Activated naive CD8-positive, alpha-beta T cell treated with anti-CD3 and anti-CD28 coated beads, Interleukin-2, amount 10 ng/mL, durations not matched to agents 7 days and 5 days (primary cell): ENCODE measurements around the gene RMND1. TPM values are rescaled to one million over a fixed set of nuclear protein-coding genes. Genes with fewer than 3 reads are reported as not detected.
A peak's percentile ranks its signal among the peaks of the same experiment; 100 is the strongest.

Source experiments
- ATAC-seq: fragments of 150-1000 bp; cut with Tn5 transposase; one replicate; pipeline ENCODE4 v1.10.0; 2021; ENCODE audit warnings: low read depth, moderate library complexity
- POLR2A ChIA-PET: fragments of 350-600 bp; sonication (Branson Sonifier 250); formaldehyde crosslinking; loops from one replicate; lab custom pipeline; 2021; ENCODE audit warnings: antibody characterized with exemption; lab: Charles Lee
- DNase-seq: peaks from one replicate; pipeline ENCODE4 v3.0.0; 2021
- H3K27ac Mint-ChIP-seq: one replicate; pipeline ENCODE4 v1.8.0; 2022; ENCODE audit warnings: mild to moderate bottlenecking, mixed read lengths
- H3K27me3 Mint-ChIP-seq: one replicate; pipeline ENCODE4 v1.8.0; 2022; ENCODE audit warnings: mild to moderate bottlenecking, moderate library complexity, mixed read lengths
- H3K36me3 Mint-ChIP-seq: one replicate; pipeline ENCODE4 v1.8.0; 2021; ENCODE audit warnings: mild to moderate bottlenecking, mixed read lengths
- H3K4me1 Mint-ChIP-seq: one replicate; pipeline ENCODE4 v1.8.0; 2021; ENCODE audit warnings: mixed read lengths
- H3K4me3 Mint-ChIP-seq: one replicate; pipeline ENCODE4 v1.8.0; 2022; ENCODE audit warnings: mild to moderate bottlenecking, moderate library complexity, mixed read lengths
- H3K9me3 Mint-ChIP-seq: one replicate; pipeline ENCODE4 v1.8.0; 2021; ENCODE audit warnings: mixed read lengths
- total RNA-seq, 2 experiments: library from RNA; stranded (reverse); gene quantifications; one replicate each; pipeline ENCODE4 v1.2.3, GENCODE V29; 2021

The RMND1 gene
- total RNA-seq, 2 experiments from 2014 or later = 20.6 to 22.0 TPM

- POLR2A ChIA-PET = no interaction called here
- Mint-ChIP-seq H3K4me1 (peaks cover 19% of the 10 kb centered on the region), H3K36me3 (peaks cover 5% of the 10 kb centered on the region), H3K4me3 (no peak overlapping the region), H3K27me3 (no peaks in the 10 kb centered on the region), H3K27ac (no peak overlapping the region), H3K9me3 (no peaks in the 10 kb centered on the region)
- DNase-seq (no peak), ATAC-seq (no peak)
Measured at GRCh38 chr6:151443911-151444621, 7.9 kb downstream of the RMND1 start.

GRCh38 chr6:151443454-151443853, 8.5 kb downstream of the RMND1 start:
- H3K4me3 Mint-ChIP-seq = no peak overlapping the region
- peaks cover 19% of the 10 kb centered on the region for H3K4me1 Mint-ChIP-seq
- ATAC-seq (no peak), DNase-seq (no peak)
- H3K36me3 Mint-ChIP-seq = peaks cover 5% of the 10 kb centered on the region
- POLR2A ChIA-PET = no interaction called here
- H3K27me3 Mint-ChIP-seq = no peaks in the 10 kb centered on the region
- no peak overlapping the region for H3K27ac Mint-ChIP-seq
- no peaks in the 10 kb centered on the region for H3K9me3 Mint-ChIP-seq

GRCh38 chr6:151442371-151442770, 9.6 kb downstream of the RMND1 start:
- POLR2A ChIA-PET = no interaction called here

GRCh38 chr6:151441390-151442166, 10.3 kb downstream of the RMND1 start:
- no peak overlapping the region for H3K4me3 Mint-ChIP-seq
- no peak overlapping the region for H3K27ac Mint-ChIP-seq
- DNase-seq (no peak), ATAC-seq (no peak)
- no peaks in the 10 kb centered on the region for H3K27me3 Mint-ChIP-seq
- H3K4me1 Mint-ChIP-seq = peaks cover 15% of the 10 kb centered on the region
- POLR2A ChIA-PET = interaction anchor here (1.7 kb wide), 1 partner anchor 52 kb away, joined by 5 read pairs; no protein-coding TSS in a partner anchor
- no peaks in the 10 kb centered on the region for H3K9me3 Mint-ChIP-seq
- H3K36me3 Mint-ChIP-seq = peaks cover 10% of the 10 kb centered on the region

More at GRCh38 chr6:151442371-151442770, 9.6 kb downstream of the RMND1 start:
- Mint-ChIP-seq H3K27me3 (no peaks in the 10 kb centered on the region), H3K4me1 (peaks cover 17% of the 10 kb centered on the region), H3K9me3 (no peaks in the 10 kb centered on the region), H3K4me3 (no peak overlapping the region), H3K36me3 (peaks cover 8% of the 10 kb centered on the region), H3K27ac (no peak overlapping the region)
- ATAC-seq (no peak), DNase-seq (no peak)

GRCh38 chr6:151440930-151441329, 11.0 kb downstream of the RMND1 start:
- Mint-ChIP-seq H3K36me3 (peaks cover 10% of the 10 kb centered on the region), H3K4me1 (peaks cover 15% of the 10 kb centered on the region), H3K27me3 (no peaks in the 10 kb centered on the region), H3K27ac (no peak overlapping the region), H3K9me3 (no peaks in the 10 kb centered on the region), H3K4me3 (no peak overlapping the region)
- POLR2A ChIA-PET = interaction anchor here (1.0 to 1.7 kb wide), 2 partner anchors 11 to 51 kb away, joined by 5 read pairs; partner anchors contain the start of gene RMND1
- DNase-seq (no peak), ATAC-seq (no peak)

- H3K27ac Mint-ChIP-seq = peak overlapping the region; percentile 74
- POLR2A ChIA-PET = interaction anchor here (1.0 to 1.7 kb wide), 2 partner anchors 11 to 51 kb away, joined by 5 read pairs; partner anchors contain the start of gene RMND1
- no peak for DNase-seq
- no peaks in the 10 kb centered on the region for H3K9me3 Mint-ChIP-seq
- H3K4me3 Mint-ChIP-seq = peak overlapping the region; percentile 35
- H3K4me1 Mint-ChIP-seq = peaks cover 15% of the 10 kb centered on the region
- no peaks in the 10 kb centered on the region for H3K27me3 Mint-ChIP-seq
- ATAC-seq = peak; percentile 39
- H3K36me3 Mint-ChIP-seq = peaks cover 13% of the 10 kb centered on the region
Measured at GRCh38 chr6:151440498-151440897, 11.4 kb downstream of the RMND1 start.

GRCh38 chr6:151437401-151437800, 14.5 kb downstream of the RMND1 start:
- H3K9me3 Mint-ChIP-seq = no peaks in the 10 kb centered on the region
- peaks cover 11% of the 10 kb centered on the region for H3K4me1 Mint-ChIP-seq
- ATAC-seq (no peak), DNase-seq (no peak)
- peaks cover 10% of the 10 kb centered on the region for H3K36me3 Mint-ChIP-seq
- POLR2A ChIA-PET = no interaction called here
- no peak overlapping the region for H3K4me3 Mint-ChIP-seq
- H3K27me3 Mint-ChIP-seq = no peaks in the 10 kb centered on the region
- no peak overlapping the region for H3K27ac Mint-ChIP-seq

GRCh38 chr6:151436802-151437201, 15.1 kb downstream of the RMND1 start:
- Mint-ChIP-seq H3K4me1 (peaks cover 9% of the 10 kb centered on the region), H3K9me3 (no peaks in the 10 kb centered on the region), H3K36me3 (peaks cover 9% of the 10 kb centered on the region), H3K27ac (no peak overlapping the region), H3K27me3 (no peaks in the 10 kb centered on the region), H3K4me3 (no peak overlapping the region)
- POLR2A ChIA-PET = no interaction called here
- ATAC-seq (no peak), DNase-seq (no peak)

GRCh38 chr6:151436300-151436699, 15.6 kb downstream of the RMND1 start:
- H3K9me3 Mint-ChIP-seq = no peaks in the 10 kb centered on the region
- peaks cover 8% of the 10 kb centered on the region for H3K36me3 Mint-ChIP-seq
- H3K4me3 Mint-ChIP-seq = no peak overlapping the region
- H3K4me1 Mint-ChIP-seq = peaks cover 8% of the 10 kb centered on the region
- no peaks in the 10 kb centered on the region for H3K27me3 Mint-ChIP-seq
- DNase-seq (no peak), ATAC-seq (no peak)
- POLR2A ChIA-PET = no interaction called here
- no peak overlapping the region for H3K27ac Mint-ChIP-seq

GRCh38 chr6:151434369-151434768, 17.6 kb downstream of the RMND1 start:
- Mint-ChIP-seq H3K27me3 (no peaks in the 10 kb centered on the region), H3K4me1 (peaks cover 1% of the 10 kb centered on the region), H3K36me3 (peaks cover 12% of the 10 kb centered on the region), H3K4me3 (no peak overlapping the region), H3K27ac (no peak overlapping the region), H3K9me3 (no peaks in the 10 kb centered on the region)
- no peak for ATAC-seq
- POLR2A ChIA-PET = interaction anchor here (0.8 kb wide), 1 partner anchor 21 kb away, joined by 4 read pairs; no protein-coding TSS in a partner anchor
- no peak for DNase-seq

- H3K27ac Mint-ChIP-seq = no peak overlapping the region
- no peak overlapping the region for H3K4me3 Mint-ChIP-seq
- peaks cover 18% of the 10 kb centered on the region for H3K36me3 Mint-ChIP-seq
- peaks cover under 1% of the 10 kb centered on the region for H3K4me1 Mint-ChIP-seq
- POLR2A ChIA-PET = no interaction called here
- no peak for ATAC-seq
- no peaks in the 10 kb centered on the region for H3K9me3 Mint-ChIP-seq
- no peaks in the 10 kb centered on the region for H3K27me3 Mint-ChIP-seq
- no peak for DNase-seq
Measured at GRCh38 chr6:151432651-151433050, 19.3 kb downstream of the RMND1 start.

- no peaks in the 10 kb centered on the region for H3K27me3 Mint-ChIP-seq
- no peak for DNase-seq
- no peaks in the 10 kb centered on the region for H3K9me3 Mint-ChIP-seq
- H3K27ac Mint-ChIP-seq = no peak overlapping the region
- H3K4me3 Mint-ChIP-seq = no peak overlapping the region
- peaks cover 20% of the 10 kb centered on the region for H3K36me3 Mint-ChIP-seq
- no peak for ATAC-seq
- POLR2A ChIA-PET = no interaction called here
- no peaks in the 10 kb centered on the region for H3K4me1 Mint-ChIP-seq
Measured at GRCh38 chr6:151431337-151431736, 20.6 kb downstream of the RMND1 start.

- POLR2A ChIA-PET = no interaction called here
- ATAC-seq (no peak), DNase-seq (no peak)
- H3K4me3 Mint-ChIP-seq = no peak overlapping the region
- no peaks in the 10 kb centered on the region for H3K27me3 Mint-ChIP-seq
- peaks cover 24% of the 10 kb centered on the region for H3K36me3 Mint-ChIP-seq
- H3K4me1 Mint-ChIP-seq = no peaks in the 10 kb centered on the region
- no peaks in the 10 kb centered on the region for H3K9me3 Mint-ChIP-seq
- H3K27ac Mint-ChIP-seq = no peak overlapping the region
Measured at GRCh38 chr6:151430886-151431285, 21.0 kb downstream of the RMND1 start.
